HG03159 (cell line): ENCODE results near the gene PLA2G4C.

Source experiments
- ATAC-seq: cut with Tn5 transposase; IDR thresholded peaks from one replicate; pipeline ENCODE4 v1.9.1; 2021; ENCODE audit warnings: mild to moderate bottlenecking, moderate library complexity; ENCODE audit not compliant: unreplicated experiment

The PLA2G4C gene

DNA sequence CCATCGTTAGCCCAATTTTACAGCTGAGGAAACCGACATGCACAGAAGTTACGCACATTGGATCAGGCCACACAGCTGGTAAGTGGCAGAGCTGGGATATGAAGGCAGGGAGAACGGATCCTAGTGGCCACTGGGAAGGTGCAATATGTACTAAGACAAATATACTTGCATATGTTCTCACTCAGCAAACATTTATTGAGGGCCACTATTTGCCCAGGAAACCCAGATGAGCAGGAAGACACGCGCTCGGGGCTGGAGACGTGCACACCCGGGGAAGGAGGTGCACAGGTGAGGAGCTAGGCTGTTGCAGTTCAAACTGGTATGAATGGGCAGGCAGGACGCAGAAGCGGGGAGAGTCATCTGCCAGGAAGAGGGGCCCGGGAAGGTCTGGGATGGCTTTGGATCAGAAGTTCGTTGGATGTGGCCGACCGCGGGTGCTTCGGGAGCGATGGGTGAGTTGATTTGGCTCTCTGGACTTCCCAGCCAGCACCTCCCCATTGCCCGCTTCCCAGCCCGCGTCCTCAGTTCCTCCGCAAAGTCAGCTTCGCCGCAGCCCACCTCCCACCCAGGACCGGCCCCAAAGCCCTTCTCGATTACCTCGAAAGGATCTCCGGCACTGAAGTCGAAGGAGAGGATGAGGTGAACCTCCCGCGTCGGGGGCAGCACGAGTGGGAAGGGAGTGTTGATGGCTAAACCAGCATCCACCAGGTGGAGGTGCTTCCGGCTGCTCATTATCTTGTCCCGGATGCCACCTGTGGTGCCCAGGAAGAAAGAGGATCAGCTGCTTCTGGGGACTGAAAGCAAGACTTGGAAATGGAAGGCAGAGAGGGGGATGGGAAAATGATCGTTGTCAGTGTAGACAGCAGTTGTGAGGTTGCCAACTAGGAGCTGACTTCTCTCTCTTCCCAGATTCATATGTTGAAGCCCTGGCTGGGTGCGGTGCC is 48.9 kb downstream of the PLA2G4C start:
- no peak for ATAC-seq

DNA sequence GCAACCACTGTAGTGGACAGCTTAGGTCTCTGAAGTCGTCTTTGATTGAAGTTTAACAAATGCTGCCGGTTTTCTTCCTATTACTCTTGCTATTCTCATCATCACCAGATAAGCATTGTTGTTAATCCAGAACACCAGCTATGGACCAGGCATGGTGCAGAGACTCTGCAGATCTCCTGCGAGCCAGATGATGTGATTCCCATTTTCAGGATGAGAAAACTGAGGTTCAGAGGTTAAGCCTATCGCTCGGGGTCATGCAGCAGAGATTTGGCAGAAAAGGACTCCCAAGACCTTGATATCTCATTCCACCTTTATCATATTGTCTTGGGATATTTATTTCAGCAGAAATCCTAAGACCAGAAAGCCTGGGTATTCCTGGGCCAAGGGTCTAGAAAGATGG is 50.2 kb downstream of the PLA2G4C start:
- no peak for ATAC-seq

DNA sequence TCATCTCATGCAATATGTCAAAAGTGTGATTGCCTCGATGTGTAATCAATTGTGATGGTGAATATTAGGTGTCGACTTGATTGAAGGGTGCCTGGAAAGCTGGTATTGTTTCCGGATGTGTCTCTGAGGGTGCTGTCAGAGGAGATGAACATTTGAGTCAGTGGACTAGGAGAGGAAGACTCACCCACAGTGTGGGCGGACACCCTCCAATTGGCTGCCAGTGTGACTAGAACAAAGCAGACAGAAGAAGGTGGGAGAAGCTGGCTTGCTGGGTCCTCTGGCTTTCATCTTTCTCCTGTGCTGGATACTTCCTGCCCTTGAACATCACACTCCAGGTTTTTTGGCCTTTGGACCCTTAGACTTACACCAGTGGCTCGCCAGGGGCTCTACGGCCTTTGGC is 51.3 kb downstream of the PLA2G4C start:
- no peak for ATAC-seq

DNA sequence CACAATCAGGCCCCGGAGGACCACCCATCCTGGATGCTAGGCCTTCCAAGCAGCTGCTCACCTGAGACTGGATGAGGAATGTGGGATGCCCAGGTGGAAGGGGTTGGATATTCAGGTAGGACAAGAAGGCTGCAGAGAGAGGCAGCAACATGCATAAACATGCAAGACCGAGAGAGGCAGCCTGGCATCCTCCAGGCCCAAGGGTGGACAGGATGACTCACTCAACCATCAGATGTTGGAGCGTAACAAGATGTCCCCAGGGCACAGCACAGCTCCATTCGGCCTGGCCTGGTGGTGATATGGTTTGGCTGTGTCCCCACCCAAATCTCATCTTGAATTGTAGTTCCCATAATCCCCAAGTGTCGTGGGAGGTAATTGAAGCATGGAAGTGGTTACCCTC is 56.8 kb downstream of the PLA2G4C start:
- ATAC-seq: no peak

DNA sequence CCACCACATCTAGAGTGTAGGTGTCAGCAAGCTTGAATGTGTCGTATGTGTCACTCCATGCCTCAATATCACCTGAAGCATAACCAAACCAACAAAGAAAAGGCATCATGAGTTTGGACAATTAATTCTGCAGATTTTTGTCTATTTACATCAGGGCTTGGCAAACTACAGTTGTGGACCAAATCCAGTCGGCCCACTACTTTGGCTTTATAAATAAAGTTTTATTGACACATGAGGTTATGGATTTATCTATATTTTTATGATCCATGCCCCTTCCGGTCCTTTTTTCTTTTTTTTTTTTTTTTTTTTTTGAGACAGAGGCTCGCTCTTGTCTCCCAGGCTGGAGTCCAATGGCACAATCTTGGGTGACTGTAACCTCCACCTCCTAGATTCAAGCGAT is 57.5 kb downstream of the PLA2G4C start:
- no peak for ATAC-seq

DNA sequence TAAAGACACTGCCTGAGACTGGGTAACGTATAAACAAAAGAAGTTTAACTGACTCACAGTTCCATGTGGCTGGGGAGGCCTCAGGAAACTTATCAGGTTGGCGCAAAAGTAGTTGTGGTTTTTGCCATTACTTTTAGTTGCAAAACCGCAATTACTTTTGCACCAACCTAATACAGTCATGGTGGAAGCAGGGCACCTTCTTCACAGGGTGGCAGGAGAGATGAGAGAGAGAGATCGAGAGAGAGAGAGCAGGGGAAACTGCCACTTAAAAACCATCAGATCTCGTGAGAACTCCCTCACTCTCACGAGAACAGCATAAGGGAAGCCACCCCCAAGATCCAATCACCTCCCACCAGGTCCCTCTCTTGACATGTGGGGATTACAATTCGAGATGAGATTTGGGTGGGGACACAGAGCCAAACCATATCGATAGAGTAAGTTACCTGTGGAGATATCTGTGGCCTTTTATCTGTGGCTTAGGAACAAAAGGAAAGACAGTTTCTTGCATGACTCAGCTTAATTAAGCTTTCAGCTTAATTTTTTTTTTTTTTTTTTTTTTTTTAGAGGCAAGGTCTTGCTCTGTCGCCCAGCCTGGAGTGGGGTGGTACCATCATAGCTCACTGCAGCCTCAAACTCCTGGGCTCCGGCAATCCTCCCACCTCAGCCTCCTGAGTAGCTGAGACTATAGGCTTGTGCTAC is 59.1 kb downstream of the PLA2G4C start:
- ATAC-seq: no peak

DNA sequence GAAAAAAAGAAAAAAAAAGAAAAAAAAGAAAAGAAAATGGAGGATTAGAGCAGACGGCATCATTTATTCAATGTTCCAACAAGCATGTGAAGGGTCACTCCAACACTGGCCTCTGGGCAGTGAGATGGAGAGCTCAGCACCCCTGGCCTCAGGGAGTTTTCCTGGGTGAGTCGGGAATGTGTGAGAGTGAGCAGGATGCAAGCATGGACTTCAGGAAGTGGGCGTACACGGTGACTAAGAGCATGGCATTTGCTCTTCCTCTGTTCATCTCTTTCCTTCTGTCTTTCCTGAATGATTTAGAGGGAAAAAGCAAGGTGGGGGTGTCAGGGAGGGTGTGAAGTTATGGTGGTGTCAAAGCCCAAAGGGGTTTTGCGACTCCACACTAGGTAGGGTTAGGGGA is 66.1 kb downstream of the PLA2G4C start:
- ATAC-seq: no peak

DNA sequence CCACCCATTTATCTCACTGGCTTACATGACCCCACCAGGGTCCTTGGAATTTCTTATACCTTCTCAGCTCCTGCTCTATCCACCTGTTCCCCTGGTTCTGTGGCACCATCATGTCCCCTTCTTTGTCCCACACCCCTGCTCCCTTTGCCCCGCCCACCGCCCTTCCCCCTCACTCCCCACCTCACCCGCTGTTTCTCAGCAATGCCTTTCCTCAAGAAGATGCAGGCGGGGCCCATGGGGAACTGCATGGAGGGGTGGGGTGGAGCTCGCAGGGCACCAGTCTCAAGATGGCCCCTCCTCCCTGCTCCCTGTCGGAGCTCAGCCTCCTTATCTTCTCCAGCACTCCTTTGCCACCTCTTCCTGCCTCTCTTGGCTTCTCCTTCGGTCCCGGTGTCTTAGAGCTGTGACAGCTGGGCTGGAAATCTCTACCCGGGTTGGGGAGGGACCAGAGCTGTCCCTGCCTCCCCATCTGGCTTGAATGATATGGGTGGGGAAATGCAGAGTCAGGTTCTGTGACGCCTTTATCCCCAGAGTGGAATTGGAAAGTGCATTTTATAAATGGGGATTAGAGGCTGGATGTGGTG is 66.8 kb downstream of the PLA2G4C start, which contains the start of gene CABP5:
Gene CABP5, minus strand, starts transcription at position 405 of the 584 bp plus-strand sequence. Its CDS starts 157 bp downstream, at position 248.
- no peak for ATAC-seq

DNA sequence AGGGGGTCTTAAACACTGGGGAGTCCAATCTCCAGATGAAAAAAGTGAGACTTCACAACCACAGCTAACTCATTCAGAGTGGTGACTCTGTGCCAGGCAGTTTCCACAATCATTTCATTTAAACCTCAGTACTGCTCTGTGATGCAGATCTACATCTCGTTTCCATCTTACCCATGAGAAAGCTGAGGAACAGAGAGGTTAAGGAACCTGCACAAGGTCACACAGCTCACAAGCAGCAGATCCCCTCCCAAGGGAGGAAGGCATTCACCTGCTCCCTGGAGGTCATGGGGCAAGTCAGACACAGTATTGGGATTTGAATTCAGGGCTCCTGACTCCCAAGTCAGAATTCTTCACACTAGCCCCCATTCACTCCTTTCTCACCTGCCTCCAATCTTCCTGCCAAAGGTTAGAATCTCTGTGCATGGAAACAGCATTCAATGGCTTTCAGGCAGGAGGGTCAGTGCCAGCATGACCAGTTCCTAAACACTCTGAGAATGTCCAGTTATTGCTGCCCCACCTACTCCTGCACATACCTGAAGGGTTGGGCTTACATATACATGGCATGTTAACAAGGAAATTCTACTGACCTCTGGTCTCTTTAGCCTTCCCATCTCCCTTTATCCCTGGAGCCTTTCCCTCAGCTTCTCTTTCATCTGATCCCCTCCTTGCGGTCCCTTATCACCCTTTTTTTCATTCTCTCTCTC is 68.6 kb downstream of the PLA2G4C start:
- ATAC-seq: no peak

DNA sequence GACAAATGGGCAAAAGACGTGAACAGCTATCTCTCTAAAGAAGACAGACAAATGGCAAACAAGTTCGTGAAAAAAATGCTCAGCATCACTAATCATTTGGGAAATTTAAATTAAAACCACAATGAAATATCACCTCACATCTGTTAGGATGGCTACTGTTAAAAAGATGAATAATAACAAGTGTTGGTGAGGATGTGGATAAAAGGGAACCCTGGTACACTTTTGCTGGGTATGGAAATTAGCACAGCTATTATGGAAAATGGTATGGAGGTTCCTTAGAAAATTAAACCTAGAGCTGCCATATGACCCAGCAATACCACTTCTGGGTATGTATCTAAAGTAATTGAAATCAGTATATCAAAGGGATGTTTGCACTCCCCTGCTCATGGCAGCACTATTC is 73.9 kb downstream of the PLA2G4C start:
- ATAC-seq: no peak

DNA sequence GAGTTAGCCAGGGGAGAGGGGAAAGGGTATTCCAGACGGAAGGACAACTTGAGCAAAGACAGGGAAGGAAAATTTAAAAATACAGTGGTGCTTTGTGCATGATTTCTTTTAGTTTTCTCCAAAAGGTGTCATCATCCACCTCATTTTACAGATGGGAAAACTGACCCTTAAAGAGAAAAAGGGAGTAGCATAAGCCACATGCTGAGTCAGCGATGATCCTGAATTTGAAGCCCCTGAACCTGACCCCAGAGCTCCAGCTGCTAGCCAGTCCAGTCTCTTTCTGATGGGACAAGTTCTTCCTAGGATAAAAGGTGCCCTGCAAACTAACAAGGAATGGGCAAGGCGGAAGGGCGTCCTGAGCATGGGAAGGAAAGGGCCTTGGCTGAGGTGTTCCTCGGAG is 77.0 kb downstream of the PLA2G4C start:
- no peak for ATAC-seq

DNA sequence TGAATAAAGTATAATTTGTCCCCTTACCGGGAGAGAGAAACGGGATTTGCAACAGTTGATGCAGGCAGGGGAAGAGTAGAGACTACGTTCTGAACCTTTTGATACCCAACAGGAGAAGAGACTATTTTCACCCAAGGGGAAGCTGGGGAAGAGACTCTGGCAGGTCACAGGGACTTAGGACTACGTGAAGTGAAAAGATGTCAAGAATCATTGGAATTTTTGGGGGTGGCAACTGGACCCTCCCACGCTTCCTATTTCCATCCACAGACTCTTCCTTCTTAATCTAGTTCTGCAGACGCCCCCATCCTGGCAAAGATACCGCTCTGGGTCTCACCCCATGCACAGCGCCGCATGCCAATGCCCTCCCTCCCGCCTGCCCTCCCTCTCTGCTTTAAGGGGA is 80.5 kb downstream of the PLA2G4C start:
- no peak for ATAC-seq

DNA sequence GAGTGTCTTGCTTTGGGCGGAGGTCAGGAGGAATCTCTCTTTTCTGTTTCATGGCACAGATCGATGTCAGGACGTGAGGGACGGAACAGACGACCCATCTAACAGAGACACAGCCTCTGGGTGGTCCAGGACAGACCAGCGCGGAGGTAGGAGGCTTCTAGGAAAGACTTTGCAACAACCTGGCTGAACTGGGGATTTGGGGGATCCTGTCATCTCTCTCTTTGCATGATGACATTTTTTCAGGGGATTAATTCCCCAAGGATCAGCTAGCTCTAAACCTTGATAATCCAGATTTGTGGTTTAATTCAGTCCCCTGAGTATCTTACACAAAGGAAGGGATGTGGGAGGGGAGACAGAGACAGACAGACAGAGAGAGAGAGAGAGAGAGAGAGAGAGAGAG is 81.2 kb downstream of the PLA2G4C start:
- no peak for ATAC-seq

DNA sequence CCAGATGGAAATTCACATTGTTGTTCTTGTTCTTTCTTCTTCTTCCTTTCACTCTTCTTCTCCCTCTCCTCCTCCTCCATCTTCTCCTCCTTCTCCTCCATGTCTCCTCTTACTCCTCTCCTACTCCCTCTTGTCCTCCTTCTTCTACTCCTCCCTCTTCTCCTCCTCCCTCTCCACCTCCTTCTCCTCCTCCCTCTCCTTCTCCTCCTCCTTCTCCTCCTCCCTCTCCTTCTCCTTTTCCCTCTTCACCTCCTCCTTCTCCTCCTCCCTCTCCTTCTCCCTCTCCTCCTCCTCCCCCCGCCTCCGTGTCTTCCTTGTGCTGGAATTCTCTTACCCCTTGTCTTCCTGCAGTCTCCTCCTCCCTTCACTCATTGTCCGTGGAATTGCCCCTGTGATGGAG is 85.1 kb downstream of the PLA2G4C start:
- ATAC-seq: no peak

DNA sequence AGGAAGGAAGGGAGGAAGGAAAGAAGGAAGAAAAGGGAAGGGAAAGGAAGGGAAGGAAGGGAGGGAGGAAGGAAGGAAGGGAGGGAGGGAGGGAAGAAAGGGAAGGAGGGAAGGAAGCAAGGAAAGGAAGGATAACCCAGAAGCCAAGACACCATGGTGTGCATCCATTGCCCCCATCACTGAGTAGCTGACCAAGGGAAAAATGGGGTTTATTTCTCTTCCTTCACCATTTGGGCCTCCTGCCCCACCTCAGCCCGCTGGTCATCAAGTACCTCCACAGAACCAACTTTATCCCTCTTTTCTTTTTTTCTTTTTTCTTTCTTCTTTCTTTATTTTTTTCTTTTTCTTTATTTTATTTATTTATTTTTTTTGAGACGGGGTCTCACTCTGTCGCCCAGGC is 87.1 kb downstream of the PLA2G4C start:
- no peak for ATAC-seq

DNA sequence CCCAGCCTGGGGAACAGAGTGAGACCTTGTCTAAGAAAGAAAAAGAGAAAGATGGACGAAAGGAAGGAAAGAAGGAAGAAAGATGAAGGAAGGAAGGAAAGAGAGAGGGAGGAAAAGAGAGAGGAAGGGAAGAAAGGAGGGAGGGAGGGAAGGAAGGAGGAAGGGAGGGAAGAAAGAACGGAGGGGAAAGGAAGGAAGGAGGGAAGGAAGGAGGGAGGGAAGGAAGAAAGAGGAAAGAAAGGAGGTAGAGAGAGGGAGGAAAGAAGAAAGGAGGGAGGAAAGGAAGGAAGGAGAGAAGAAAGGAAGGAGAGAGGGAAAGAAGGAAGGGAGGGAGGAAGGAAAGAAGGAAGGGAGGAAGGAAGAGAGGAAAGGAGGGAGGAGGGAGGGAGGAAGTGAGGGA is 87.6 kb downstream of the PLA2G4C start:
- no peak for ATAC-seq

DNA sequence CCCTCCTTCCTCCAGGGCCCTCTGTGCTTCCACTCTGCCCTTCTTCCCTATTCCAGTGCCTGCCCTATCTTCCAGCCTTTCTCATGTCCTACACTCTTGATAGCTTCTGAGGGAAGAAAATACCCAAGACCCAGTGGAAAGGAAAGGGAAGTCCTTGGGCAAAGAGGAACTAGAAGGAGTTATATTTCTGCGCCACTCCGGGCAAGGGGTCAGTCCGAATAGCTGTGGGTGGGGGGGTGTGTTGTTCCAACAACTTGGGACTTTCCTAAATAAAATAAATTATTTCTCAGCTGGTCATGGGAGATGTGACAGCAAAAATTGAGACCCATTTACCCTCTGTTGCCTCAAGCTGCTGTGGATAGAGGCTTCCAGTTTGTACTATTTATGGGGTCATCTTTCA is 89.9 kb downstream of the PLA2G4C start:
- no peak for ATAC-seq

DNA sequence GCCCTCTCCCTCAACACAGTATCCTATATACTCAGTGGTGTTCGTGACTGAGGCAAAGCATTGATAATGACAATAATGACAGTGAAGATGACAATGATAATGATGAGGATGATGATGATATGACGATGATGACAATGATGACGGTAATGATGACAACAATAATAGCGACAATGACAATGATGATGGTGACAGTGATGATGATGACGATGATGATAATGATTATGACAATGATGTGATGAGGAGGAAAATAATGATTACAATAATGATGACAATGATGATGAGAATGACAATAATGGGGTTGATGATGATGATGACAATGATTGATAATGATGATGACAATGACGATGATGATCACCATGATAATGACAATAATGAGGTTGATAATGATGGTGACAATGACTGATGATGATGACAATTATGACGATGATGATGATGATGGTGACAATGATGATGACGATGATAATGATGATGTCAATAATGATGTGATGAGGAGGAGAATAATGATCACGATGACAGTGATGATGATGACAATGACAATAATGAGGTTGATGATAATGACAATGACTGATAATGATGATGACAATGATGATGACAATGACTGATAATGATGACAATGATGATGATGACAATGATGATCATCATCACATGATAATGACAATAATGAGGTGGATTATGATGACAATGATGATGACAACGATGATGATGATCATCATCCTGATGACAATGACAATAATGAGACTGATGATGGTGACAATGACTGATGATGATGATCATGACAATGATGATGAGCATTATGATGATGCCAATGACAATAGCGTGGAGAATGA is 99.5 kb downstream of the PLA2G4C start:
- ATAC-seq: no peak

DNA sequence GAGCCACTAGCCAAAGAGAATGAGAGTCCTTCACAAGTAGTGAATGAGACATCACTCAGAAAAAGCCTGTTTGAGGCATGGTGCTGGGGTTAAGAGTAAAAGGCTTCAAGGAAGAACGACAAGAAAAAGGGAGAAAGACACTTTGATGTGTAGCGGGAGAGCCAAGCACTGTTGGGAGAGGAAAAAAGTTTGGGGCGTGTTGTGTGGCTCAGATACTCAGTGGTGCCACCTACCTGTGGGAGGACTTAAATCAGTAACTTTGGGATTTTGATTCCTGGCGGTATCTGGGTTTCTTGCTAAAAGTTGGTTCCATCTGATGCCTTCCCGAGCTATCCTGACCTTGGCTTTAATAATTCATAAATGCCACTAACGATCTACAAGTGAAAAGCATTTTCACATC is 103.9 kb downstream of the PLA2G4C start:
- ATAC-seq: no peak

DNA sequence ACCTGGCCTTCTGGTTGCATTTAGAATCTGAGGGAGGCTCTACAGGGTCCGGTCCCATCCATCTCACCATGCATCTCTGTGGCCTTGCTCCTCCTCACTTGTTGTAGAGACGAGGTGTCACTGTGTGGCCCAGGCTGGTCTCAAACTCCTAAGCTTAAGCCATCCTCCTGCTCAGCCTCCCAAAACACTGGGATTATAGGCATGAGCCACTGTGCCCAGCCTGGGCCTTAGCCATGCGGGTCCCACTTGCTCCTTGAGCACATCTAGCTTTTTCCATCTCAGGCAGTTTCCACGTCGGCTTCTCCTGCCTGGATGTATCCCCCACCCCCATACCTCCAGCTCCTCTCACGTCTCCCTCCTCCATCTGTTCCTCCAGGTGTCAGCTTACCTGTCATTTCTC is 106.4 kb downstream of the PLA2G4C start:
- no peak for ATAC-seq
